RWPE1 (cell line): Measurements from ENCODE around the gene GLS.
"Not testable (repeated sequence)": the region's sequence is repeated elsewhere in the genome, so short reads cannot be mapped to it uniquely, and the experiment has no call there.

Experiments used
- CTCF ChIA-PET: fragments of 350-600 bp; sonication (Branson Sonifier 250); formaldehyde crosslinking; extraction: SDS; loops from one replicate; lab custom pipeline; 2021; lab: Yijun Ruan, JAX
- POLR2A ChIA-PET: fragments of 400-600 bp; formaldehyde crosslinking; extraction: SDS; loops from one replicate; lab custom pipeline; 2020; ENCODE audit warnings: antibody characterized with exemption; ENCODE audit not compliant: low non-redundant PET; lab: Yijun Ruan, JAX
- DNase-seq: peaks from one replicate; pipeline ENCODE4 v3.0.0; 2012; ENCODE audit warnings: low spot score
- H3K27ac ChIP-seq: fragments of 450-650 bp; 2 replicates; pipeline ENCODE4 v1.5.1; 2017
- TF ChIP-seq, protein P1 (sequence below): fragments of 450-650 bp; conservative IDR thresholded peaks from 2 replicates; pipeline ENCODE4 v1.5.1; 2017; ENCODE audit warnings: low read depth, mild to moderate bottlenecking

Gene GLS

DNA sequence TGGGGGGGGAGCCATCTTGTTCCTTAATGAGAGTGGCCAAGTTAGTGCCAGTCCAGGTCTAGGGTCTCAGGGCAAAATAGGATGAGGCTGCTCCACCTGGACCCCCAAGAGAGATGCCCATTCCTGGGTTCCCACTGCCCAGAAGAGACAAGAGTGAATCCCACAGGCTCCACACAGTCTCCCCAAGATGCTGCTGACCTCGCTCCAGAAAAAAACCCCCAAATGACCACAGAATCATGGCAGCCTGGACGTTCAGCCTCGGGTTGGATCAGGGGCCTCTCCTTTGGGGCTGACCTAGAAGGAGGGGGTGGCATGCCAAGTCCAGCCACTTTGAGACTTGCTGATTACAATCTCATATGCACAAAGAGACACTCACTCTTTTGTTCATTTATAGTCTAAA, 108.3 kb downstream of the GLS start:
- H3K27ac ChIP-seq = no peak overlapping the region
- no peak for DNase-seq
- POLR2A ChIA-PET = no interaction called here
- CTCF ChIA-PET = interaction anchor here (0.6 kb wide), 1 partner anchor 550 kb away, joined by 4 read pairs; no protein-coding TSS in a partner anchor
- TF ChIP-seq, protein P1, sequence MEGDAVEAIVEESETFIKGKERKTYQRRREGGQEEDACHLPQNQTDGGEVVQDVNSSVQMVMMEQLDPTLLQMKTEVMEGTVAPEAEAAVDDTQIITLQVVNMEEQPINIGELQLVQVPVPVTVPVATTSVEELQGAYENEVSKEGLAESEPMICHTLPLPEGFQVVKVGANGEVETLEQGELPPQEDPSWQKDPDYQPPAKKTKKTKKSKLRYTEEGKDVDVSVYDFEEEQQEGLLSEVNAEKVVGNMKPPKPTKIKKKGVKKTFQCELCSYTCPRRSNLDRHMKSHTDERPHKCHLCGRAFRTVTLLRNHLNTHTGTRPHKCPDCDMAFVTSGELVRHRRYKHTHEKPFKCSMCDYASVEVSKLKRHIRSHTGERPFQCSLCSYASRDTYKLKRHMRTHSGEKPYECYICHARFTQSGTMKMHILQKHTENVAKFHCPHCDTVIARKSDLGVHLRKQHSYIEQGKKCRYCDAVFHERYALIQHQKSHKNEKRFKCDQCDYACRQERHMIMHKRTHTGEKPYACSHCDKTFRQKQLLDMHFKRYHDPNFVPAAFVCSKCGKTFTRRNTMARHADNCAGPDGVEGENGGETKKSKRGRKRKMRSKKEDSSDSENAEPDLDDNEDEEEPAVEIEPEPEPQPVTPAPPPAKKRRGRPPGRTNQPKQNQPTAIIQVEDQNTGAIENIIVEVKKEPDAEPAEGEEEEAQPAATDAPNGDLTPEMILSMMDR = no peak

DNA sequence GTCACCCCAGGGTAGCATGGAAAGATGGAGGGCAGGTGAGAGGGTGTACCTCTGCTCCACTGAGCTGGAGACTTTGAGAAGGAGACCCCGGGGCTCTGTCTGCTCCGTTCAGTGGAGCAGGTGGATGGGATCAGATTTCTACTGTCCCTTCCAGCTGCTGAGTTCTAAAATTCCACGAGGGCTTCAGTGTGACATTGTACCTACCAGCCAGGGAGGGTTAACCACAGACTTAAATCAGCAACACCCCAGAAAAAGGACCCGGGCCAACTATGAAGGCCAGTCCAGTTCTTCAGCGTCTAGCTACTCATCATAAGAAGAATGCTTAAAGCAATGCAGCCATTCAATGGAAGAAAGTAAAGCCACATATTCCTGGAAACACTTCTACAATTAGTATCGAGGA, 109.5 kb downstream of the GLS start:
- TF ChIP-seq, protein P1 = no peak
- ChIA-PET POLR2A (no interaction called here), CTCF (no interaction called here)
- no peak overlapping the region for H3K27ac ChIP-seq
- DNase-seq = no peak

DNA sequence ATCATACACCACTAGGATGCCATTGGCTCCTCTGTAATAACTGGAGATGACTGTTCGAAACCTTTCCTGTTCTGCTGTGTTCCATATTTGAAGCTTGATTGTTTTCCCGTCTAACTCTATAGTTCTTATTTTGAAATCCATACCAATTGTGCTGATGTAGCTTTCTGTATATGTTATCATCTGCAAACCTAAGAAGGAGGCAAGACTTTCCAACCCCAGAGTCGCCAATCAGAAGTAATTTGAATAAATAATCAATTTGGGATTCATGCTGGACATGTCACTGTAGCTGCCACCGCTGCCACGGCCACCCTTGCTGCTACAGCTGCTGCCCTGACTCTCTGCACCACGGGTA, 112.6 kb downstream of the GLS start:
- no peak for DNase-seq
- H3K27ac ChIP-seq = no peak overlapping the region
- TF ChIP-seq, protein P1 = no peak
- CTCF ChIA-PET = no interaction called here
- POLR2A ChIA-PET = interaction anchor here (0.7 kb wide), 2 partner anchors 17 to 19 kb away, joined by 3 read pairs; no protein-coding TSS in a partner anchor

DNA sequence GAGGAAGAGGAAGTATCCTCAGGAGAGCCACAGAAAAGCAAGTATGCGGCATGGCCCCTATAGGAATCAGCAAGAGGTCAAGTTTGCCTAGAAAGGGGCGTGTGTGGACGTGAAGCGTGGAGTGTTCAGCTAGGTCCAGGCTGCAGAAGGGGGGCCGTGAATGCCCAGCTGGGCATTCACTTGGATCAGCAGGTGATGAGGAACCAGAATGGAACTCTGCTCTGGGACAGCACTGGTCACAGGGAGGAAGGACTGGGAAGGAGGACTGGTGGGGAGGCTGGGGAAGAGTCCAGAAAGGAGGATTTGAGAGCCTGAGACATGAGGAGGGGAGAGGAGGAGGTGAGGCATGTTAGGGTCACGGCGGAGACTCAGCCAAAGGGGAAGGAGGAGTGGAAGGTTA, 113.5 kb downstream of the GLS start:
- POLR2A ChIA-PET = no interaction called here
- CTCF ChIA-PET = no interaction called here
- TF ChIP-seq, protein P1 = no peak
- DNase-seq = no peak
- no peak overlapping the region for H3K27ac ChIP-seq

DNA sequence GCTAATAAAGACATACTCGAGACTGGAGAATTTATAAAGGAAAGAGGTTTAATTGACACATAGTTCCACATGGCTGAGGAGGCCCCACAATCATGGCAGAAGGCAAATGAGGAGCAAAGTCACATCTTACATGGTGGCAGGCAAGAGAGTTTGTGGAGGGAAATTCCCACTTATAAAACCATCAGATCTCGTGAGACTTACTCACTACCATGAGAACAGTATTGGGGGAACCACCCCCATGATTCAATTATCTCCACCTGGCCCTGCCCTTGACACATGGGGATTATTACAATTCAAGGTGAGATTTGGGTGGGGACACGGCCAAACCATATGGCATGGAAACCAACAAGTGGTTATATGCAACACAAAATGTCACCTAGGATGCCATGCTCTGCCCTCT, 114.7 kb downstream of the GLS start:
- H3K27ac ChIP-seq, POLR2A ChIA-PET, CTCF ChIA-PET, DNase-seq: not testable (repeated sequence)

DNA sequence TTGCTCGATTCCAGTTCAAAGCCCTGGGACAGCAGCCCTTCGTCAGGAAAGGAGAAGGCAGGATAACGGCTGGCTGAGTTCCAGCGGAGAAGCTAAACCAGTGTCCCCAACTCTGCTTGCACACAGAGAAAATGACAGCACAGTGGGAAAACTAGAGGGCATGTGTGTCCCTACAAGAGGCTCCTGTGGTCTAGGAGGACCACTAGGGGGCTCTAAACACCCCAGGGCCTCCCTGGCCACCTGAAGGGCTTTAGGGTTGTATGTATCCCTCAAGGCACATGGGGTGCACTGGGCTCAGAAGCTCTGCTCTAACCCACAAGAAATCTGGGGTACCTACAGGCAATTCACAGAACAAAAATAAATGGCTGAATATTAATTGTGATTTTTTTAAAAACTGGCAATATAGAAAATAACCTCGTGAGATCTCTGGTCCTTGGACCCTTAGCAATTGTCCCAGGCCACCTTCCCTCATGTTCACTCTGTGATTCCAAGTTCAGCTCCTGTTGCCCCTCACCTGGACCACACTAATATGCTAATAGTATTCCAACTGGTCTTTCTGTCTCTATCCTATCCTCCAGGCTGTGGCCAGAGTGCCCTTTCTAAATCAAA, 115.8 kb downstream of the GLS start:
- H3K27ac ChIP-seq = no peak overlapping the region
- POLR2A ChIA-PET = no interaction called here
- TF ChIP-seq, protein P1 = peak; percentile 51
- DNase-seq = peak; percentile 41
- CTCF ChIA-PET = no interaction called here

DNA sequence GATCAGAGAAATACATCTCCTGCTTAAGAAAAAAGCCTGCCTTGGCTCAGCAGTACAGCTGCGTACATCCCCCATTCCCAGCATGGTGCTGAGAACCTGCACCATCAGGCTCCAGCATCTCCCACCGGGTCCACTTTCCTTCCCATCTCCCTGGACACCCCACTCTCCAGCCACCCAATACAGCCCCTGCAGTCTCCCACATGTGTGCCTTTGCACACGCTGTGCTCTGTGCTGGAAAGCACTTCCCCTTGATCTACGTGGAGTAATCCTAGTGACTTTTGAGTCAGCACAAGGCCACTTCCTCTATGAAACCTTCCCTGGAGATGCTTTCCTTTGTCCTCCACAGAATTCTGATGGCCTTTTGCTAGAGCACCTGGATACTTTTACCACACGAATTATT, 116.3 kb downstream of the GLS start:
- CTCF ChIA-PET = no interaction called here
- TF ChIP-seq, protein P1 = no peak
- no peak for DNase-seq
- H3K27ac ChIP-seq = no peak overlapping the region
- POLR2A ChIA-PET = no interaction called here
